ENCODE data around the gene SMIM35.

DNA sequence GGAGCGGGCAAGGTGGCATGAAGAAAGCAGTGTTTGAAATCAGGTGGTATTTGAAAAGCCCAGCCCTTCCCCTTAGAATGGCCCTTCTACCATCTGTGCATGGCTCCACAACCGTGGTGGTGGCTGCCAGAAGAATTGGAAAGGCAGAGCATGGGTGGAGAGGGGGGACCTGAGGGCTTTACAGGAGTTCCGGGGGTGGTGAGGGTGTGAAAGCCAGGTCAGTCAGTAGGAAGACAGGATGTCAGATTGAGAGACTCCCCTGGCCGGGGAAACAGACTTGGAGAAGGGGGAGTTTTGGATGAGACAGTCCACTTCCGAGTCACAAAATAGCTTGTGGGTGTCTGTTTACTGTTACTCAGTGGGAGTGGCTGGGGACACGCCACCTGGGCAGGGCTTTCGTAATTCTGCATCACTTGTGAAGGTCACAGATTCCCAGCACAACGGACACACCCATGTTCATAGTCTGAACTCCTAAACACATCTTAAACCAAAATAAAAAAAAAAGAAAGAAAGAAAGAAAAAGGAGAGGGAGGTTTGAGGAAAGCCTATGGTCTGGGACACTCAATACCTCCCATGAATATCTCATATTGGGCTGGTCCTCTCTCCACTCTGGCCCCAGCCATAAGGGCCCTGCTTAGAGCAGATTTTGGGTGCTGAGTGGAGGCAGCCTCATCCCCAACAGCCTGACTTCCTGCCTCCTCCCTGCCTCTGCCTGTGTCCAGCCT is 24.4 kb upstream of the SMIM35 start:
- TF ChIP-seq, protein P1, sequence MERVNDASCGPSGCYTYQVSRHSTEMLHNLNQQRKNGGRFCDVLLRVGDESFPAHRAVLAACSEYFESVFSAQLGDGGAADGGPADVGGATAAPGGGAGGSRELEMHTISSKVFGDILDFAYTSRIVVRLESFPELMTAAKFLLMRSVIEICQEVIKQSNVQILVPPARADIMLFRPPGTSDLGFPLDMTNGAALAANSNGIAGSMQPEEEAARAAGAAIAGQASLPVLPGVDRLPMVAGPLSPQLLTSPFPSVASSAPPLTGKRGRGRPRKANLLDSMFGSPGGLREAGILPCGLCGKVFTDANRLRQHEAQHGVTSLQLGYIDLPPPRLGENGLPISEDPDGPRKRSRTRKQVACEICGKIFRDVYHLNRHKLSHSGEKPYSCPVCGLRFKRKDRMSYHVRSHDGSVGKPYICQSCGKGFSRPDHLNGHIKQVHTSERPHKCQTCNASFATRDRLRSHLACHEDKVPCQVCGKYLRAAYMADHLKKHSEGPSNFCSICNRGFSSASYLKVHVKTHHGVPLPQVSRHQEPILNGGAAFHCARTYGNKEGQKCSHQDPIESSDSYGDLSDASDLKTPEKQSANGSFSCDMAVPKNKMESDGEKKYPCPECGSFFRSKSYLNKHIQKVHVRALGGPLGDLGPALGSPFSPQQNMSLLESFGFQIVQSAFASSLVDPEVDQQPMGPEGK (CRISPR knock-in tag; IDR thresholded peaks at IDR 0.05), result no peak
- TF ChIP-seq, protein P2, sequence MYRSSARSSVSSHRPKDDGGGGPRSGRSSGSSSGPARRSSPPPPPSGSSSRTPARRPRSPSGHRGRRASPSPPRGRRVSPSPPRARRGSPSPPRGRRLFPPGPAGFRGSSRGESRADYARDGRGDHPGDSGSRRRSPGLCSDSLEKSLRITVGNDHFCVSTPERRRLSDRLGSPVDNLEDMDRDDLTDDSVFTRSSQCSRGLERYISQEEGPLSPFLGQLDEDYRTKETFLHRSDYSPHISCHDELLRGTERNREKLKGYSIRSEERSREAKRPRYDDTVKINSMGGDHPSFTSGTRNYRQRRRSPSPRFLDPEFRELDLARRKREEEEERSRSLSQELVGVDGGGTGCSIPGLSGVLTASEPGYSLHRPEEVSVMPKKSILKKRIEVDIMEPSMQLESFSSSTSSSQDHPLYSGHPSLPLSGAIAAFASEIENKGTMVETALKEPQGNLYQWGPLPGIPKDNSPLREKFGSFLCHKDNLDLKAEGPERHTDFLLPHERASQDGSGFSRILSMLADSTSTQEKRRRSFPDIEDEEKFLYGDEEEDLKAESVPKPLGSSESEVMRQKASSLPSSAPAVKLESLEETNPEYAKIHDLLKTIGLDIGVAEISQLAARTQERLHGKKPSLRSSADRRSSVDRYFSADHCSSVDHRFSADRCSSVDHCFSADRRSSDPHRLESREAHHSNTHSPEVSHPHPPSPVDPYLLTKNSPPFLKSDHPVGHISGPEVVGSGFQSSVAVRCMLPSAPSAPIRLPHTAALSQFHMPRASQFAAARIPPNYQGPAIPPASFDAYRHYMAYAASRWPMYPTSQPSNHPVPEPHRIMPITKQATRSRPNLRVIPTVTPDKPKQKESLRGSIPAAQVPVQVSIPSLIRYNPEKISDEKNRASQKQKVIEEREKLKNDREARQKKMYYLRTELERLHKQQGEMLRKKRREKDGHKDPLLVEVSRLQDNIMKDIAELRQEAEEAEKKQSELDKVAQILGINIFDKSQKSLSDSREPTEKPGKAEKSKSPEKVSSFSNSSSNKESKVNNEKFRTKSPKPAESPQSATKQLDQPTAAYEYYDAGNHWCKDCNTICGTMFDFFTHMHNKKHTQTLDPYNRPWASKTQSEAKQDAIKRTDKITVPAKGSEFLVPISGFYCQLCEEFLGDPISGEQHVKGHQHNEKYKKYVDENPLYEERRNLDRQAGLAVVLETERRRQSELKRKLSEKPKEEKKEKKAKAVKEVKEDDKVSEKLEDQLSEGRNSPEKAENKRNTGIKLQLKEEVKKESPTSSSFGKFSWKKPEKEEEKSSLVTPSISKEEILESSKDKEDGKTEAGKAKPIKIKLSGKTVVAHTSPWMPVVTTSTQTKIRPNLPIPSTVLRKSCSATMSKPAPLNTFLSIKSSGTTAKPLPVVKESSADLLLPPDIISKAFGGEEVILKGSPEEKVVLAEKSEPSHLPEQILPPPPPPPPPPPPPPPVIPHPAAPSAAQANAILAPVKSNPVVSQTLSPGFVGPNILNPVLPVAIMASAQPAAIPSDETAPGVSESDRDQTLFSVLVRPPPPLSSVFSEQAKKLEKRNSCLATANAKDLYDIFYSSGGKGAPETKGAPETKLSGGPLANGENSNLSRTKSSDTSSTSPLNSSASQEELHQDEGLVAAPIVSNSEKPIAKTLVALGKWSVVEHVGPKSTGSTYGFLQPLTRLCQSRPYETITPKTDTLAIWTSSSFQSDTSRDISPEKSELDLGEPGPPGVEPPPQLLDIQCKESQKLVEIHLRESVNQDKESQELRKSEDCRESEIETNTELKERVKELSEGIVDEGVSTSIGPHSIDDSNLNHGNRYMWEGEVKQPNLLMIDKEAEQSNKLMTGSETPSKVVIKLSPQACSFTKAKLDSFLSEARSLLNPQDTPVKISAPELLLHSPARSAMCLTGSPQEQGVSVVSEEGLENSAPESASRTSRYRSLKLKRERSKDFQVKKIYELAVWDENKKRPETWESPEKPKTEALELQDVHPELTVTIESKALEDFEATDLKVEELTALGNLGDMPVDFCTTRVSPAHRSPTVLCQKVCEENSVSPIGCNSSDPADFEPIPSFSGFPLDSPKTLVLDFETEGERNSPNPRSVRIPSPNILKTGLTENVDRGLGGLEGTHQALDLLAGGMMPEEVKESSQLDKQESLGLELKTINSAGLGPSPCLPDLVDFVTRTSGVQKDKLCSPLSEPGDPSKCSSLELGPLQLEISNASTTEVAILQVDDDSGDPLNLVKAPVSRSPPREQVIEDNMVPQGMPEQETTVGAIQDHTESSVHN (CRISPR knock-in tag; IDR thresholded peaks at IDR 0.05), result no peak
- TF ChIP-seq, protein P3, sequence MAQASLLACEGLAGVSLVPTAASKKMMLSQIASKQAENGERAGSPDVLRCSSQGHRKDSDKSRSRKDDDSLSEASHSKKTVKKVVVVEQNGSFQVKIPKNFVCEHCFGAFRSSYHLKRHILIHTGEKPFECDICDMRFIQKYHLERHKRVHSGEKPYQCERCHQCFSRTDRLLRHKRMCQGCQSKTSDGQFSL (CRISPR knock-in tag; IDR thresholded peaks at IDR 0.05), result no peak
